Adipocyte (in vitro differentiated cells): Measurements from ENCODE around the gene PDE4B.
"Not testable (repeated sequence)": the region's sequence is repeated elsewhere in the genome, so short reads cannot be mapped to it uniquely, and the experiment has no call there.

Source experiments
- DNase-seq: peaks from one replicate; pipeline ENCODE4 v3.0.0-alpha.2; 2015; ENCODE audit warnings: low read depth
- H3K27me3 ChIP-seq: replicated peaks from 2 replicates; pipeline ENCODE4 v1.7.0; 2013; ENCODE audit warnings: mild to moderate bottlenecking, low read length, moderate library complexity; ENCODE audit not compliant: control insufficient read depth, insufficient read depth
- H3K36me3 ChIP-seq: 2 replicates; pipeline ENCODE4 v1.7.0; 2013; ENCODE audit warnings: low read length, mild to moderate bottlenecking, moderate library complexity; ENCODE audit not compliant: control insufficient read depth, insufficient read depth, severe bottlenecking
- H3K4me1 ChIP-seq: 2 replicates; pipeline ENCODE4 v1.7.0; 2013; ENCODE audit warnings: mild to moderate bottlenecking, low read length, moderate library complexity; ENCODE audit not compliant: control insufficient read depth, insufficient read depth
- H3K4me3 ChIP-seq: 2 replicates; pipeline ENCODE4 v1.7.0; 2013; ENCODE audit warnings: mild to moderate bottlenecking, low read length, moderate library complexity
- H3K9ac ChIP-seq: 2 replicates; pipeline ENCODE4 v1.7.0; 2013; ENCODE audit warnings: mild to moderate bottlenecking, low read length, moderate library complexity
- H3K9me3 ChIP-seq: 2 replicates; pipeline ENCODE4 v1.7.0; 2013; ENCODE audit warnings: mild to moderate bottlenecking, low read length, moderate library complexity; ENCODE audit not compliant: control insufficient read depth

The PDE4B gene

DNA sequence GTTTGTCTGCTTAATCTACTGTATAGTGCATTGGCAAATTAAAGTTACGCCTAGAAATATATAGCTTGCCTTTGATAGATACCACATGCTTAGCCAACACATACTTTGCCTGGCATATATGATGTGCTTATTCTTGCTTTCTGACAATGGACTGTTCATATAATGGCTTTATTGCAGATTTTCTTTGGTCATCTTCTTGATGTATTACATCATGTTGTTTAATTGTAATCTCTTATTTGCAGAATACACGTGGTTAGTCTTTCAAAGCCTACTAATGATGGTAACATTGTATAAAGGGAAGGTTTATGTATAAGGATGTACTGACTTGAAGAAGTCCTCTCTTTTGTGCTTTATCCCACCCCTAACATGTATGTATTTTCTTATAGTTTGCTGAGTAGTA, 201.5 kb downstream of the PDE4B start:
- no peaks in the 10 kb centered on the region for H3K9me3 ChIP-seq
- H3K27me3 ChIP-seq = no peaks in the 10 kb centered on the region
- peaks cover 5% of the 10 kb centered on the region for H3K4me1 ChIP-seq
- H3K4me3 ChIP-seq = no peak overlapping the region
- no peaks in the 10 kb centered on the region for H3K36me3 ChIP-seq
- H3K9ac ChIP-seq = no peak overlapping the region
- DNase-seq = no peak

DNA sequence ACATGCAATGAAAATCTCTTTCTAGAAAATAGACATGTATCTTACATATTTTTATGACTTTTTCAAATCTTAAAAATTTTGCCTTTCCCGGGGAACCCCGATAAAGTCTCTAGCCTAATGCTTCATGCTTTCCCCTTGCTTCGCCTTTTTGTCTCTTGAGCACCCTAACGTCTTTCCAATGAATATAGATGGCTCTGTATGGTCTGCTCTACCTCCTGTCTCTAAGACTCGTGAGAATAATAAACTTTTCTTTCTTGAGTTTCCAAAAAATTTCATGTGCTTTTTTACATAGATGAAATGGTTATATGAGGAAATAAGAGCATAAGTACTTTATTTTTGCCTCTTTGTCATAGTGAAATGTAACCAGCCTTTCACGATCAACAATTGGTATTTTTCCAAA, 202.6 kb downstream of the PDE4B start:
- Histone ChIP-seq H3K4me3 (no peak overlapping the region), H3K9ac (no peak overlapping the region), H3K36me3 (no peaks in the 10 kb centered on the region), H3K27me3 (no peaks in the 10 kb centered on the region), H3K9me3 (no peaks in the 10 kb centered on the region), H3K4me1 (no peaks in the 10 kb centered on the region)
- DNase-seq = no peak

- no peak overlapping the region for H3K9ac ChIP-seq
- H3K9me3 ChIP-seq = no peaks in the 10 kb centered on the region
- no peak for DNase-seq
- H3K4me1 ChIP-seq = no peaks in the 10 kb centered on the region
- no peaks in the 10 kb centered on the region for H3K27me3 ChIP-seq
- H3K4me3 ChIP-seq = no peak overlapping the region
- H3K36me3 ChIP-seq = no peaks in the 10 kb centered on the region
Measured at GRCh38 chr1:65995928-65996327, 203.2 kb downstream of the PDE4B start.

DNA sequence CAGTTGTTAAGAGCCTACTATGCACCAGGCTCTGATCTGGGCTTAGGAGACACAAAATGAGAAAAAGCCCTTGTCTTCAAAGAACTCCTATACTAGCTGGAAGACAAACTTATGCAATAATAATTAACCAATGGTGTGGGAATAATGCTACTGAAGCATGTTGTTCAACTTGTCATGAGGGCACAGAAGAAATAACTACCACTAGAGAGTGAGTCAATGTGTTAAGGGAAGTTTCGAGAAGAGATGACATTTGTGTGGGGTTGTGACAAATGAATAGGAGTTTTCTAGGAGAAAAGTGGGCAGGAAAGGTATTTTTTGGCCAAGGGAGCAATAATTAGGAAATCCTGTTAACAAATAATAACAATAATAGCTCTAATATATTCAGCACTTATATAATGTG, 205.0 kb downstream of the PDE4B start:
- no peaks in the 10 kb centered on the region for H3K4me1 ChIP-seq
- H3K27me3 ChIP-seq = no peaks in the 10 kb centered on the region
- no peaks in the 10 kb centered on the region for H3K9me3 ChIP-seq
- no peak overlapping the region for H3K4me3 ChIP-seq
- no peak for DNase-seq
- H3K9ac ChIP-seq = no peak overlapping the region
- H3K36me3 ChIP-seq = no peaks in the 10 kb centered on the region

- DNase-seq = no peak
- Histone ChIP-seq H3K9me3 (no peaks in the 10 kb centered on the region), H3K36me3 (no peaks in the 10 kb centered on the region), H3K27me3 (no peaks in the 10 kb centered on the region), H3K9ac (no peak overlapping the region), H3K4me3 (no peak overlapping the region), H3K4me1 (no peaks in the 10 kb centered on the region)
Measured at GRCh38 chr1:65998763-65999583, 206.3 kb downstream of the PDE4B start.

GRCh38 chr1:66000033-66000637, 207.4 kb downstream of the PDE4B start:
- no peak overlapping the region for H3K9ac ChIP-seq
- H3K4me3 ChIP-seq = no peak overlapping the region
- no peak for DNase-seq
- no peaks in the 10 kb centered on the region for H3K27me3 ChIP-seq
- H3K9me3 ChIP-seq = no peaks in the 10 kb centered on the region
- no peaks in the 10 kb centered on the region for H3K36me3 ChIP-seq
- no peaks in the 10 kb centered on the region for H3K4me1 ChIP-seq

GRCh38 chr1:66003690-66004089, 211.0 kb downstream of the PDE4B start:
- peak; percentile 18 for DNase-seq
- no peak overlapping the region for H3K4me3 ChIP-seq
- no peaks in the 10 kb centered on the region for H3K4me1 ChIP-seq
- no peaks in the 10 kb centered on the region for H3K36me3 ChIP-seq
- H3K9ac ChIP-seq = no peak overlapping the region
- H3K9me3 ChIP-seq = no peaks in the 10 kb centered on the region
- no peaks in the 10 kb centered on the region for H3K27me3 ChIP-seq

- not testable (repeated sequence) for H3K9me3 ChIP-seq, H3K27me3 ChIP-seq, H3K36me3 ChIP-seq, H3K4me1 ChIP-seq, H3K9ac ChIP-seq, DNase-seq, H3K4me3 ChIP-seq
Measured at GRCh38 chr1:66006534-66006933, 213.8 kb downstream of the PDE4B start.

- H3K27me3 ChIP-seq = no peaks in the 10 kb centered on the region
- no peak overlapping the region for H3K9ac ChIP-seq
- H3K36me3 ChIP-seq = no peaks in the 10 kb centered on the region
- H3K4me3 ChIP-seq = no peak overlapping the region
- no peaks in the 10 kb centered on the region for H3K4me1 ChIP-seq
- no peaks in the 10 kb centered on the region for H3K9me3 ChIP-seq
- DNase-seq = peak; percentile 63
Measured at GRCh38 chr1:66012106-66012784, 219.6 kb downstream of the PDE4B start.

DNA sequence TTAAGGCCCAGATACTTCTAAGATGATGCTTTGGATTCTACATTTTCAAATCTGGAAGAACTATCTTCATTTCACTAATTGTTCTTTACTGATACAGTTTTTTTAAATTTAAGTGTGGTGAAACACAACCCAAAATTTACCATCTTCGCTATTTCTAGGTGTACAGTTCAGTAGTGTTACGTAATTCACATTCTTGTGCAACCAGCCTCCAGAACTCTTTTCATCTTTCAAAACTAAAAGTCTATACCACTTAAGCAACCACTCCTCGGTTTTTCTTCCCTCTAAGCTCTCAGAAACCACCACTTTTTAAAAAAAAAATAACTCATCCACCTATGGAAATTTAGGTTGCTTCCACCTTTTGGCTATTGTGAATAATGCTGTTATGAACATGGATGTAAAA, 220.7 kb downstream of the PDE4B start:
- H3K9me3 ChIP-seq = no peaks in the 10 kb centered on the region
- no peaks in the 10 kb centered on the region for H3K27me3 ChIP-seq
- no peak overlapping the region for H3K9ac ChIP-seq
- no peak overlapping the region for H3K4me3 ChIP-seq
- H3K36me3 ChIP-seq = no peaks in the 10 kb centered on the region
- DNase-seq = peak; percentile 20
- H3K4me1 ChIP-seq = no peaks in the 10 kb centered on the region

DNA sequence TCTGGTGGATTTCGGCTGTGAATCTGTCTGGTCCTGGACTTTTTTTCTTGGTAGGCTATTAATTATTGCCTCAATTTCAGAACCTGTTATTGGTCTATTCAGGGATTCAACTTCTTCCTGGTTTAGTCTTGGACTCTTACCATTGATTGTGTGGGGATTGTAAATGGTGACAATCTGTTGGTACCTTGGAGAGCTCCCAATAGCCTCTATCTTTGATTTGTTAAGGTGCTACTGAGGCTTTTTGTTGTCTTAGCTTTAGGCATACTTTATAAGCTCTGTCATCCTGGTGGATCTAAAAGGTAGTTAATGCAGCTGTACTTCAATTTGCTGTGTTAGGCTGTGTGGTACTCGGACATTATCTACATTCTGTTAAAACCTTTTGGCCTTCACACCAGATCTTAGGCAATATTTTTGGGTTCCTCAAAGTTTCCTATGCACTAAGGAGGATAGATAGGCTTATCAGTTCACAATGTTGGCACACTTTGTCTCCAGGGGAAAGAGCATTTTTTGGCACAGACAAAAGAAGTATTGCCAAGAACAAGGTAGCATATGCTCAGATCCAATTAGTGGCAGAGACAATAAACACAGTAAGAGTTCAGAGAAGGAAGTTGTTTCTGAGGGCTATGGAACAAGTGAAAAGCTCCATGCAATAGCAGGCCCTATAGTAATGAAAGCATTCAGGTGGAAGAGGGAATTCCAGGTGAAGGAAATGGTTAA, 230.4 kb downstream of the PDE4B start:
- DNase-seq = peak; percentile 25
- no peaks in the 10 kb centered on the region for H3K27me3 ChIP-seq
- H3K9ac ChIP-seq = no peak overlapping the region
- no peak overlapping the region for H3K4me3 ChIP-seq
- no peaks in the 10 kb centered on the region for H3K36me3 ChIP-seq
- H3K4me1 ChIP-seq = no peaks in the 10 kb centered on the region
- H3K9me3 ChIP-seq = no peaks in the 10 kb centered on the region
